WTC11 (cell line): ENCODE results near the gene CFAP251.

Experiments used
- ESRRA ChIP-seq: sonication (generic); formaldehyde crosslinking; IDR thresholded peaks from 2 replicates; pipeline ENCODE4 v1.8.1; 2022; ENCODE audit warnings: mild to moderate bottlenecking, missing genetic modification reagents, borderline replicate concordance
- TEAD4 ChIP-seq: sonication (generic); formaldehyde crosslinking; IDR thresholded peaks from 2 replicates; pipeline ENCODE4 v1.8.0; 2022; ENCODE audit warnings: mild to moderate bottlenecking, missing genetic modification reagents
- ZNF396 ChIP-seq: fragments of 250-450 bp; sonication (Bioruptor Pico); IDR thresholded peaks from 2 replicates; pipeline ENCODE4 v1.8.0; 2021; ENCODE audit warnings: mild to moderate bottlenecking, moderate library complexity, borderline replicate concordance
- TF ChIP-seq, protein P1 (sequence below): fragments of 200-600 bp; IDR thresholded peaks from 2 replicates; pipeline ENCODE4 v1.8.0; 2022; ENCODE audit warnings: antibody characterized with exemption
- TF ChIP-seq, protein P2 (sequence below): sonication (generic); formaldehyde crosslinking; conservative IDR thresholded peaks from 2 replicates; pipeline ENCODE4 v1.8.1; 2022; ENCODE audit warnings: mild to moderate bottlenecking, missing genetic modification reagents
- TF ChIP-seq, protein P3 (sequence below): sonication (generic); formaldehyde crosslinking; IDR thresholded peaks from 2 replicates; pipeline ENCODE4 v1.8.0; 2023; ENCODE audit warnings: missing genetic modification reagents, mild to moderate bottlenecking, borderline replicate concordance

DNA sequence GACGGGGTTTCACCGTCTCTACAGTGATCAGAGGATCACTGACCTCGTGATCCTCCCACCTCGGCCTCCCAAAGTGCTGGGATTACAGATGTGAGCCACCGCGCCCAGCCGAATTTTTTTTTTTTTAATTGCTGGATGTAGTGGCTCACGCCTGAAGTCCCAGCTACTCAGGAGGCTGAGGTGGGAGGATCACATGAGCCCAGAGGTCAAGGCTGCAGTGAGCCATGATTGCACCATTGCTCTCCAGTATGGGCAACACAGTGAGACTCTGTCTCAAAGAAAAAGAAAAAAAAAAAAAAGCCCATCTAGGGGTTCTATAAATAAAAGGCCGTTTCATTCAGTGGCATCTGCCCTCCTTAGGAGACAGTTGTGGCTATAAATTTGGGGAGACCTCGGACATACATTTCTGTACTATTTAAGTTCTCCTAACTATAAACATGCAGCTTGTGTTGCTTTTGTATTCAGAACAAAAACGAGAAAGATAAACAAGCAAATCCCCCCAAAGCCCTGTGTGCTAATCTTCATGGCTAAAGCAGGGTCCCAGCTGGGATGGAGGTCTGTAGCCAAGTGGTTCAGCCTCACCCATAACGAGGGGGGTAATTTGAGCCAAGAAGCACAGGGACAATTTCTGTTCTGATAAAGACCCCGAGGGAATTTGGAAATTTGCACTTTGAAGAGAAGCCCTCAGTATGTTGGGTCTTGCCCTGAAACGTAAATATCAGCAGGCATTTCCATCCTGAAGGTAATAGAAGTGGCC lies 68.3 kb downstream of the CFAP251 start:
- TF ChIP-seq TEAD4 (CRISPR knock-in tag) (no peak), ESRRA (CRISPR knock-in tag) (no peak), ZNF396 (no peak)
- TF ChIP-seq, protein P1, sequence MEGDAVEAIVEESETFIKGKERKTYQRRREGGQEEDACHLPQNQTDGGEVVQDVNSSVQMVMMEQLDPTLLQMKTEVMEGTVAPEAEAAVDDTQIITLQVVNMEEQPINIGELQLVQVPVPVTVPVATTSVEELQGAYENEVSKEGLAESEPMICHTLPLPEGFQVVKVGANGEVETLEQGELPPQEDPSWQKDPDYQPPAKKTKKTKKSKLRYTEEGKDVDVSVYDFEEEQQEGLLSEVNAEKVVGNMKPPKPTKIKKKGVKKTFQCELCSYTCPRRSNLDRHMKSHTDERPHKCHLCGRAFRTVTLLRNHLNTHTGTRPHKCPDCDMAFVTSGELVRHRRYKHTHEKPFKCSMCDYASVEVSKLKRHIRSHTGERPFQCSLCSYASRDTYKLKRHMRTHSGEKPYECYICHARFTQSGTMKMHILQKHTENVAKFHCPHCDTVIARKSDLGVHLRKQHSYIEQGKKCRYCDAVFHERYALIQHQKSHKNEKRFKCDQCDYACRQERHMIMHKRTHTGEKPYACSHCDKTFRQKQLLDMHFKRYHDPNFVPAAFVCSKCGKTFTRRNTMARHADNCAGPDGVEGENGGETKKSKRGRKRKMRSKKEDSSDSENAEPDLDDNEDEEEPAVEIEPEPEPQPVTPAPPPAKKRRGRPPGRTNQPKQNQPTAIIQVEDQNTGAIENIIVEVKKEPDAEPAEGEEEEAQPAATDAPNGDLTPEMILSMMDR: no peak
- TF ChIP-seq, protein P2, sequence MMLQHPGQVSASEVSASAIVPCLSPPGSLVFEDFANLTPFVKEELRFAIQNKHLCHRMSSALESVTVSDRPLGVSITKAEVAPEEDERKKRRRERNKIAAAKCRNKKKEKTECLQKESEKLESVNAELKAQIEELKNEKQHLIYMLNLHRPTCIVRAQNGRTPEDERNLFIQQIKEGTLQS (CRISPR knock-in tag): no peak
- TF ChIP-seq, protein P3, sequence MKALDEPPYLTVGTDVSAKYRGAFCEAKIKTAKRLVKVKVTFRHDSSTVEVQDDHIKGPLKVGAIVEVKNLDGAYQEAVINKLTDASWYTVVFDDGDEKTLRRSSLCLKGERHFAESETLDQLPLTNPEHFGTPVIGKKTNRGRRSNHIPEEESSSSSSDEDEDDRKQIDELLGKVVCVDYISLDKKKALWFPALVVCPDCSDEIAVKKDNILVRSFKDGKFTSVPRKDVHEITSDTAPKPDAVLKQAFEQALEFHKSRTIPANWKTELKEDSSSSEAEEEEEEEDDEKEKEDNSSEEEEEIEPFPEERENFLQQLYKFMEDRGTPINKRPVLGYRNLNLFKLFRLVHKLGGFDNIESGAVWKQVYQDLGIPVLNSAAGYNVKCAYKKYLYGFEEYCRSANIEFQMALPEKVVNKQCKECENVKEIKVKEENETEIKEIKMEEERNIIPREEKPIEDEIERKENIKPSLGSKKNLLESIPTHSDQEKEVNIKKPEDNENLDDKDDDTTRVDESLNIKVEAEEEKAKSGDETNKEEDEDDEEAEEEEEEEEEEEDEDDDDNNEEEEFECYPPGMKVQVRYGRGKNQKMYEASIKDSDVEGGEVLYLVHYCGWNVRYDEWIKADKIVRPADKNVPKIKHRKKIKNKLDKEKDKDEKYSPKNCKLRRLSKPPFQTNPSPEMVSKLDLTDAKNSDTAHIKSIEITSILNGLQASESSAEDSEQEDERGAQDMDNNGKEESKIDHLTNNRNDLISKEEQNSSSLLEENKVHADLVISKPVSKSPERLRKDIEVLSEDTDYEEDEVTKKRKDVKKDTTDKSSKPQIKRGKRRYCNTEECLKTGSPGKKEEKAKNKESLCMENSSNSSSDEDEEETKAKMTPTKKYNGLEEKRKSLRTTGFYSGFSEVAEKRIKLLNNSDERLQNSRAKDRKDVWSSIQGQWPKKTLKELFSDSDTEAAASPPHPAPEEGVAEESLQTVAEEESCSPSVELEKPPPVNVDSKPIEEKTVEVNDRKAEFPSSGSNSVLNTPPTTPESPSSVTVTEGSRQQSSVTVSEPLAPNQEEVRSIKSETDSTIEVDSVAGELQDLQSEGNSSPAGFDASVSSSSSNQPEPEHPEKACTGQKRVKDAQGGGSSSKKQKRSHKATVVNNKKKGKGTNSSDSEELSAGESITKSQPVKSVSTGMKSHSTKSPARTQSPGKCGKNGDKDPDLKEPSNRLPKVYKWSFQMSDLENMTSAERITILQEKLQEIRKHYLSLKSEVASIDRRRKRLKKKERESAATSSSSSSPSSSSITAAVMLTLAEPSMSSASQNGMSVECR (CRISPR knock-in tag): no peak
